GM10266 (cell line): ENCODE results near the gene C4orf50.

Experiments used
- DNase-seq: peaks from one replicate; pipeline ENCODE4 v3.0.0; 2012; ENCODE audit errors: extremely low spot score
- TF ChIP-seq, protein P1 (sequence below): IDR thresholded peaks from 2 replicates; pipeline ENCODE4 v1.5.1; 2012; ENCODE audit warnings: mild to moderate bottlenecking, low read depth; ENCODE audit not compliant: control insufficient read depth, insufficient read depth; ENCODE audit errors: missing control alignments

Gene C4orf50

DNA sequence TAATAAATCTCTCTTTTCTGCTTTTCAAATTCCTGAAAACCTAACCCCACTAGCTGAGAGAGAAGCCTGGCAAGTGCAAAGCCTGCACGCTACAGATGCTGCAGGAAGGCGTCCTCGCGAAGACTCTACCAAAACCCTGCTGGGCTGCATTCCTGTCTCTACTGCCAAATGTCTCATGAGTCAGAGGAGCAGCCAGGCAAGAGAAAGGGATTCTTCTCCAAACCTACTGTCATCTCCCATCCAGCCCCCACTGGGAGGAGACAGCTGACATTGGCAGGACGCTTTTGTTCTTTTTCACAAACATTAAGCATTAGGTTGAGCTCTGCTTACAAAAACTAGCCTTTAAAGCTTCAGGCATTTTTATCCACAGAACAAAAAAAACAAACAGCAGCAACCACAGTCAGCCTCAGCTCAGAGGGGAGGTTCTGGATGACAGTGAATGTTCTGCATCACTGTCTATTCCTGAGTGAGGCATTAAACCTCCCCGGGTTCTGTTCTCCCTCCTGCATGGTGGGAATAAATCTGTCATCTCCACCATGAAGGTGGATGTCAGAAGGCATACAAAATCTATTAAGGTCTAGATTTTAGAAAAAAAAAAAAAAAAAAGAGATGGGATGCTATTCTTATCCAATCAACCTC, 143.3 kb downstream of the C4orf50 start:
- TF ChIP-seq, protein P1, sequence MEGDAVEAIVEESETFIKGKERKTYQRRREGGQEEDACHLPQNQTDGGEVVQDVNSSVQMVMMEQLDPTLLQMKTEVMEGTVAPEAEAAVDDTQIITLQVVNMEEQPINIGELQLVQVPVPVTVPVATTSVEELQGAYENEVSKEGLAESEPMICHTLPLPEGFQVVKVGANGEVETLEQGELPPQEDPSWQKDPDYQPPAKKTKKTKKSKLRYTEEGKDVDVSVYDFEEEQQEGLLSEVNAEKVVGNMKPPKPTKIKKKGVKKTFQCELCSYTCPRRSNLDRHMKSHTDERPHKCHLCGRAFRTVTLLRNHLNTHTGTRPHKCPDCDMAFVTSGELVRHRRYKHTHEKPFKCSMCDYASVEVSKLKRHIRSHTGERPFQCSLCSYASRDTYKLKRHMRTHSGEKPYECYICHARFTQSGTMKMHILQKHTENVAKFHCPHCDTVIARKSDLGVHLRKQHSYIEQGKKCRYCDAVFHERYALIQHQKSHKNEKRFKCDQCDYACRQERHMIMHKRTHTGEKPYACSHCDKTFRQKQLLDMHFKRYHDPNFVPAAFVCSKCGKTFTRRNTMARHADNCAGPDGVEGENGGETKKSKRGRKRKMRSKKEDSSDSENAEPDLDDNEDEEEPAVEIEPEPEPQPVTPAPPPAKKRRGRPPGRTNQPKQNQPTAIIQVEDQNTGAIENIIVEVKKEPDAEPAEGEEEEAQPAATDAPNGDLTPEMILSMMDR: no peak
- DNase-seq: no peak

DNA sequence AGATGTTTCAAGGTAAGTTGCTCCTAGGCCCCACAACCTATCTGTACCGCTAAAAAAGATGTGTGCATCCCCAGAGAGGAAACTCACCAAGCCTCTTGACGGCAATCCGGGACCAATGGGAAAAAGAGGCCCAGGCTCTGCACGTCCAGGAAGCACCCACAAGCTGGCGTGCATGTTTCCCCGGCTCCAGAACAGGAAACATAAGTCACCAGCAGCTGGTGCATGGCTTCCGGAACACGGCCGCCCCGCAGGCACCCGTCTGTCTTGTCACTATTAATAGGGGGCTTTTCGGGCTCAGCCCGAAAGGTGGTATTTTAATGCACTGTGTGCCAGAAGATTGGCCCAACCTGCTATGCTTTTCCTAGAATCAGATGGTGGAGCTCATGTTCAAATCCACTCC, 147.5 kb downstream of the C4orf50 start:
- TF ChIP-seq, protein P1: no peak
- no peak for DNase-seq

DNA sequence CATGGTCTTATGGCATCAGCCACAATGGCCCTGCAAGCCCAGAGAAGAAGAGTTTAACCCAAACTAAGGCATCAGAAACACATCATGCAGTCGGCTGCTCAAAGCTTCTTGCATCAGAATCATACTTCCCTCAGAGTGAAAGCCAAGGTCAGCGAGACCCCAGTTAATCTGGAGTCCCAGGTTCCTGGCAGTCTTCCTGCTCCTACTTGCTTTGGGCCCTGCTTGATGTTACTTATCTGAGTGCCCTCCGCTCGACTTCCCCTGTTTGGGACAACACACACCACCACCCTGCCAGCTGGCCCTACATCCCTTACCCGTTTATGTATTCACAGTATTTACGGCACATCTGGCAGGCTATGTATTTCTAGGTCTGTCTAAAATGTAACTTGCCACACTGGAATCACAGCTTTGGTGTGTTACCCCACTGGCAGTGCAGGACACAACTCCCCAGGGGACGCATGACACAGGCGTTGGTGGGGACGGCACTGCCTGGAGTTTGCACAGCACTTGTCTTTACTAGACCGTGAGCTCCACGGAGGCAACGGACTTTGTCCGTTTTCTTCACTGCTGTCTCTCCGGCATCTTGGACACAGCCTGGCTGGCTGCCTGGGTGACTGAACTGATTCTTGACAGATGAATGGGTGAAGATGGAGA, 148.1 kb downstream of the C4orf50 start:
- no peak for DNase-seq
- TF ChIP-seq, protein P1: no peak

DNA sequence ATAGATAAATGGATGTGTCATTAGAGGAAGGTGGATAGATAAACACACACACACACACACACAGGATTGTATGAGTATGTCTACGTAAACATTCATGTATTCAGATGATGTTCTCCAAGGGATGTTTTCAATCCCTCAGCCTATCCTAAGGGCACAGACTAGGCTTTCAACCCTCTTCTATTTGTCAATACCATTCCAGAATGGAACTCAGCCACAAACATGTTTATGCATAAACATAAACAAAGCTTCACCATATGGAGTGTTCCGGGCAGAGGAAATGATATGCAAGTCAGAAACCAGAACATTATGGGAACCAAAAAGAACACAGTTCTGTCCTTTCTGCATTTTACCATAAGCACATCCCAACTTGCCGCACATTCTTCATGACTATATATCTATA, 150.4 kb downstream of the C4orf50 start:
- DNase-seq: no peak
- TF ChIP-seq, protein P1: no peak

DNA sequence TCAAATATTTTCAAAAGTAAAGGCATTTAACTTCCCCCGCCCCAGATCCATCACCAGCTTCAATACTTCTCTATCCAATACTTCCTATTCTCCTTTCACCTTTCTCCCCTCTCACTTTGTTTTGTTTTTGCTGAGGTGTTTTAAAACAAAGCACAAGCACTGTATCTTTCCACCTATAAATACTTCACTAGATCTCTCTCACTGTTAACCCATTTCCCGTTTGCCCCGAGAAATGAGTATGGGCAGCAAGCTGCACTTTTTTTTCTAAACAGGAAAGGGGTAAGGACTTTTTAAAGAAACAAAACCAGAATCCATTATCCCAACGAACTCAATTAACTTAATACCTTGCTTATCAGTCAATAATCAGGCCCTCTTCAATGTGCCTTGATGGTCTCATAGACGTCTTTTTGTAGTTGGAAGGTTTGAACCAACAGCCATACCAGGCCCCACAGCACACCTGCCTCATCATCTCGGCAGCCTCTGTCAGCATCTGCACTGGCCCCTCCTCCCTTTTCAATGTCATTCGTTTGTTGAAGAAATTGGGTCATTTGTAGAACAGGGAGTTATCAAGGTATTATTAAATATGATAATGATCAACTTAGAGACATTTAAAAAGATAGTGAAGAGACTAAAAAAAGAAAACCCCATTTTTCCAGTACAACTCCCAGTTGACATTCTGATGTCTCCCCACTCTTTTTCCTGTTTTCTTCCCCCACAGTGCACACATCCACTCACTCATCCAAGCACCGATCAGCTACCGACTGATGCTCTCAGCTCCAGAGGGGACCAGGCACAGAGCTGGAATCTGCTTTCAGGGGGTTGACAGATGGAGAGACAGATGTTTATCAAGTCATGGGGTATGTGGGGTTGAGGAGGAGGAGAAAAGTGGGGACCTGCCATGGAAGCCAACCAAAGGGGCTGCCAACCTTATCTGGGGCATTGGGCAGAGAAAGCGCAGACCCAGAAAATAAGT, 151.1 kb downstream of the C4orf50 start:
- DNase-seq: no peak

DNA sequence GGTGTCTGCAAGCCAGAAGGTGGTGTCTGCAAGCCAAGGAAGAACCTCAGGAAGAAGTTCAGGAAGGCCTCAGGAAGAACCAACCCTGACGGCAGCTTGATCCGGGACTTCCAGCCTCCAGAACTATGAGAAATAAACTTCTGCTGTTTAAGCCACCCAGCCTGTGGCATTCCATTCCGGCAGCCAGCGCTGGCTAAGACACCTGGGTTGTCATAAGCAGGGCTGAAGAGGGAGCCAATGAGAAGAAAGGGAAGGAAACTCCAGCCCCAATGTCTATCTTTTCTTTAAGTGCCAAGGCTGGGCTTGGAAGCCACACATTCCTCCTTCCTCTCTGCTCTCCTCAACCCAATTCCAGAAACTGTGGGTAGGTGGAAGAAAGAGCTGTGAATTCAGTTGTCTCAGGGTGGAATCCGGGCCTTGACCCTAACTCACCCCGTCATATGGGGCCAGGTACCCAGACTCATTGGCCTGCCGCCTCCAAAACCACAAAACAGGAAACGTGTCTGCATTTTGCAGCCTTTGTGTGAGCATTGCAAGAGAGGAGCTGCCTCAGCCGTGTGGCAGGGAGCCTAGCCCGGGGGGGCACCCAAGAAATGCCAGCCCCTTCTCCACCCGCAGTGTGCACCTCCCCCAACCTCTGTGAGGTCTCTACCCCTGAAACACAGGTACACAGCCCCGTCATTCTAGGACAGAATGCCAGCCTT, 152.2 kb downstream of the C4orf50 start:
- DNase-seq: no peak
- TF ChIP-seq, protein P1: no peak

More for the DNA sequence above, 151.1 kb downstream of the C4orf50 start:
- TF ChIP-seq, protein P1: no peak
